ENCODE measurements around the gene TUBGCP2. TPM values are rescaled to one million over a fixed set of nuclear protein-coding genes. Genes with fewer than 3 reads are reported as not detected.

The TUBGCP2 gene
- total RNA-seq, 1 experiment from 2014 or later = 35.4 TPM

GRCh38 chr10:133263674-133264073 is 45.0 kb downstream of the TUBGCP2 start:
- Histone ChIP-seq H3K36me3 (ENCODE audit: control insufficient read depth in 1 of 2, insufficient read depth in 2 of 2, low read length in 2 of 2) (no peaks in the 10 kb centered on the region), H3K4me2 (ENCODE audit: low read length) (no peak overlapping the region), H3K27ac (ENCODE audit: low read depth, low read length) (no peak overlapping the region), H3K4me1 (ENCODE audit: control insufficient read depth in 1 of 2, insufficient read depth in 2 of 2, low read length in 2 of 2) (peaks cover 24 to 35% of the 10 kb centered on the region in 2 experiments), H3K79me2 (ENCODE audit: insufficient read depth, low read length) (no peaks in the 10 kb centered on the region), H4K20me1 (ENCODE audit: insufficient read depth) (no peaks in the 10 kb centered on the region), H3K27me3 (ENCODE audit: insufficient read depth, low read length) (no peaks in the 10 kb centered on the region), H2AFZ (ENCODE audit: low read depth, low read length, poor library complexity, severe bottlenecking) (no peak overlapping the region), H3K4me3 (replicated peaks in 1 of 2; ENCODE audit: low read depth in 1 of 2, low read length in 2 of 2) (no peak overlapping the region), H3K9me3 (ENCODE audit: control insufficient read depth in 1 of 2, insufficient read depth in 1 of 2, low read depth in 1 of 2, low read length in 2 of 2) (no peaks in the 10 kb centered on the region), H3K9ac (ENCODE audit: low read length) (no peak overlapping the region), H3K9me2 (ENCODE audit: insufficient read depth) (no peaks in the 10 kb centered on the region)
- TF ChIP-seq MAX (IDR thresholded peaks at IDR 0.05) = no peak
- TF ChIP-seq EZH2phosphoT487 (IDR thresholded peaks at IDR 0.05; ENCODE audit: borderline replicate concordance) = no peak
- no peak for TF ChIP-seq ELF1 (IDR thresholded peaks at IDR 0.05; ENCODE audit: borderline replicate concordance, low read depth)
- no peak for ATAC-seq
- CTCF ChIA-PET = no interaction called here
- no peak for DNase-seq (ENCODE audit: low read depth, low spot score)
- RAD21 ChIA-PET (ENCODE audit: low non-redundant PET in 1 of 2, low total read pairs in 2 of 2, uncharacterized antibody in 2 of 2, unreplicated experiment in 2 of 2) = no interaction called here
- intact Hi-C loops (cut with micrococcal nuclease) = no loop called here
- no TSS peak for BruUV-seq (replicated peaks)
- POLR2A ChIA-PET = no interaction called here

GRCh38 chr10:133262696-133263095 is 46.0 kb downstream of the TUBGCP2 start:
- Histone ChIP-seq H4K20me1 (ENCODE audit: insufficient read depth) (no peaks in the 10 kb centered on the region), H3K4me1 (ENCODE audit: control insufficient read depth in 1 of 2, insufficient read depth in 2 of 2, low read length in 2 of 2) (peaks cover 33 to 45% of the 10 kb centered on the region in 2 experiments), H2AFZ (ENCODE audit: low read depth, low read length, poor library complexity, severe bottlenecking) (no peak overlapping the region), H3K36me3 (ENCODE audit: control insufficient read depth in 1 of 2, insufficient read depth in 2 of 2, low read length in 2 of 2) (no peaks in the 10 kb centered on the region), H3K79me2 (ENCODE audit: insufficient read depth, low read length) (no peaks in the 10 kb centered on the region), H3K4me3 (replicated peaks in 1 of 2; ENCODE audit: low read depth in 1 of 2, low read length in 2 of 2) (no peak overlapping the region), H3K9me2 (ENCODE audit: insufficient read depth) (no peaks in the 10 kb centered on the region), H3K9ac (ENCODE audit: low read length) (no peak overlapping the region), H3K27ac (ENCODE audit: low read depth, low read length) (no peak overlapping the region), H3K4me2 (ENCODE audit: low read length) (no peak overlapping the region), H3K9me3 (ENCODE audit: control insufficient read depth in 1 of 2, insufficient read depth in 1 of 2, low read depth in 1 of 2, low read length in 2 of 2) (no peaks in the 10 kb centered on the region), H3K27me3 (ENCODE audit: insufficient read depth, low read length) (no peaks in the 10 kb centered on the region)
- no TSS peak for BruUV-seq (replicated peaks)
- DNase-seq (ENCODE audit: low read depth, low spot score) (no peak), ATAC-seq (no peak)
- CTCF ChIA-PET = no interaction called here
- TF ChIP-seq POLR2AphosphoS5 (IDR thresholded peaks at IDR 0.05; ENCODE audit: low read depth, low read length) (no peak), FOSL1 (IDR thresholded peaks at IDR 0.05; ENCODE audit: low read depth) (no peak), MAX (IDR thresholded peaks at IDR 0.05) (no peak), CTCF (IDR thresholded peaks at IDR 0.05 in 2 of 3, conservative IDR thresholded peaks at IDR 0.05 in 1 of 3; ENCODE audit: borderline replicate concordance in 1 of 3, insufficient read depth in 1 of 3, low read depth in 2 of 3, low read length in 2 of 3) (no peak), EZH2phosphoT487 (IDR thresholded peaks at IDR 0.05; ENCODE audit: borderline replicate concordance) (no peak), JUND (IDR thresholded peaks at IDR 0.05) (no peak), CBX3 (IDR thresholded peaks at IDR 0.05; ENCODE audit: low read depth) (no peak), TCF7L2 (IDR thresholded peaks at IDR 0.05; ENCODE audit: borderline replicate concordance, extremely low read depth, insufficient read depth, insufficient read length) (no peak), RAD21 (IDR thresholded peaks at IDR 0.05; ENCODE audit: low read depth) (no peak), ELF1 (IDR thresholded peaks at IDR 0.05; ENCODE audit: borderline replicate concordance, low read depth) (no peak), POLR2A (IDR thresholded peaks at IDR 0.05; ENCODE audit: borderline replicate concordance, extremely low read depth, insufficient read depth, insufficient read length) (no peak), SRF (IDR thresholded peaks at IDR 0.05; ENCODE audit: low read depth) (no peak), SIN3A (IDR thresholded peaks at IDR 0.05; ENCODE audit: low read depth) (no peak), REST (IDR thresholded peaks at IDR 0.05; ENCODE audit: low read depth) (no peak)
- intact Hi-C loops (cut with micrococcal nuclease) = no loop called here
- POLR2A ChIA-PET = no interaction called here
- RAD21 ChIA-PET (ENCODE audit: low non-redundant PET in 1 of 2, low total read pairs in 2 of 2, uncharacterized antibody in 2 of 2, unreplicated experiment in 2 of 2) = no interaction called here
